ENCODE results near the gene KCTD1. TPM values are rescaled to one million over a fixed set of nuclear protein-coding genes. Genes with fewer than 3 reads are reported as not detected.

Gene KCTD1
- polyA plus RNA-seq, 1 of the 3 experiments (the other 2 are of a cell fraction): 12.8 TPM

DNA sequence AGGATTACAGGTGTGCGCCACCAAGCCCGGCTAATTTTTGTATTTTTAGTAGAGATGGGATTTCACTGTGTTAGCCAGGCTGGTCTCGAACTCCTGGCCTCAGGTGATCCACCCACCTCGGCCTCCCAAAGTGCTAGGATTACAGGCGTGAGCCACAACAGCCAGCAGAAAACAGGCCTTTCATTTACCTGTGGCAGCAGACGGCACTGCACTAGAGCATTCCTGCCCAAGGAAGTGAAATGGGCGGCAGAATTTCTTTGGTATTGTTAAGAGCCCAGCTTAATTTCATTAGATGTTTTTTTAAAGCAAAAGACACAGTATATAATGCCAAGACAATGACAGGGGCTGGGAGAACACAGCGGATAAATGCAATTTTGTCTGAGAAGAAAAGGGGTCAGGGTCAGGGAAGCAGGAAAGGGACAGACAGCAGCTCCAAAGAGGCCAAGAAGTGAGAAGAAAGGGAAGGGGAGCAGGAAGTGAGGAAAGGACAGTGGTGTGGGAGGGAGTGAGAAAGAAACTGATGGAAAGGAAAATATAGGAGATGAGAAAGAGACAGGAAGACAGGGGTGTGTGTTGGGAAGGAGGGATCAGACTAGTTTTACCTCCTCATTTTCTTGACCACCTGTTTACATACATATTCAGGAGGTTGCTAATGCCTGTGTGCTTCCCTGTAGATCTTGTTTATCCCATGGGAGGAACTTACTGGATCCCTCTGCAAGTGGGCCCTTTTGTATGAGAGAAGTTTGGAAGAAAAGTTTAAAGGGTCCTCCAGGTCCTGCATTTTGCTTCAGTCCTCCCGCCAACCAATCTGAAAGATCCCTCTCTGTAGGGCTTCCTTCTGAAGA is 32.5 kb downstream of the KCTD1 start:
- ChIA-PET POLR2A (no interaction called here), CTCF (interaction anchor here (1.5 kb wide), 1 partner anchor 12 kb away, joined by 3 read pairs; no protein-coding TSS in a partner anchor)
- Histone ChIP-seq H2AFZ (ENCODE audit: low read depth) (no peak overlapping the region), H3K79me2 (ENCODE audit: insufficient read depth) (peaks cover 21% of the 10 kb centered on the region; the same call in 1 of the 2 replicates), H4K20me1 (ENCODE audit: insufficient read depth) (no peaks in the 10 kb centered on the region), H3K9me3 (no peaks in the 10 kb centered on the region), H3K36me3 (replicated peaks in 1 of 2; ENCODE audit: control insufficient read depth in 1 of 2, insufficient read depth in 2 of 2, low read length in 1 of 2) (no peaks in the 10 kb centered on the region), H3K4me1 (ENCODE audit: control insufficient read depth in 1 of 2, insufficient read depth in 2 of 2, low read depth in 1 of 2, low read length in 1 of 2) (peaks cover 15 to 29% of the 10 kb centered on the region in 2 experiments; a peak in 3 of 4 replicates), H3K27ac (ENCODE audit: low read depth in 2 of 2, low read length in 1 of 2) (no peak overlapping the region), H3K4me3 (ENCODE audit: low read depth in 2 of 2, low read length in 1 of 2) (no peak overlapping the region), H3K4me2 (no peak overlapping the region), H3K27me3 (ENCODE audit: insufficient read depth) (no peaks in the 10 kb centered on the region), H3K9me2 (no peaks in the 10 kb centered on the region), H3F3A (replicated peaks; ENCODE audit: insufficient read depth) (peaks cover 12% of the 10 kb centered on the region), H3K9ac (no peak overlapping the region)
- no peak for TF ChIP-seq GATA2 (CRISPR knock-in tag; IDR thresholded peaks at IDR 0.05)
- TF ChIP-seq, protein P1, sequence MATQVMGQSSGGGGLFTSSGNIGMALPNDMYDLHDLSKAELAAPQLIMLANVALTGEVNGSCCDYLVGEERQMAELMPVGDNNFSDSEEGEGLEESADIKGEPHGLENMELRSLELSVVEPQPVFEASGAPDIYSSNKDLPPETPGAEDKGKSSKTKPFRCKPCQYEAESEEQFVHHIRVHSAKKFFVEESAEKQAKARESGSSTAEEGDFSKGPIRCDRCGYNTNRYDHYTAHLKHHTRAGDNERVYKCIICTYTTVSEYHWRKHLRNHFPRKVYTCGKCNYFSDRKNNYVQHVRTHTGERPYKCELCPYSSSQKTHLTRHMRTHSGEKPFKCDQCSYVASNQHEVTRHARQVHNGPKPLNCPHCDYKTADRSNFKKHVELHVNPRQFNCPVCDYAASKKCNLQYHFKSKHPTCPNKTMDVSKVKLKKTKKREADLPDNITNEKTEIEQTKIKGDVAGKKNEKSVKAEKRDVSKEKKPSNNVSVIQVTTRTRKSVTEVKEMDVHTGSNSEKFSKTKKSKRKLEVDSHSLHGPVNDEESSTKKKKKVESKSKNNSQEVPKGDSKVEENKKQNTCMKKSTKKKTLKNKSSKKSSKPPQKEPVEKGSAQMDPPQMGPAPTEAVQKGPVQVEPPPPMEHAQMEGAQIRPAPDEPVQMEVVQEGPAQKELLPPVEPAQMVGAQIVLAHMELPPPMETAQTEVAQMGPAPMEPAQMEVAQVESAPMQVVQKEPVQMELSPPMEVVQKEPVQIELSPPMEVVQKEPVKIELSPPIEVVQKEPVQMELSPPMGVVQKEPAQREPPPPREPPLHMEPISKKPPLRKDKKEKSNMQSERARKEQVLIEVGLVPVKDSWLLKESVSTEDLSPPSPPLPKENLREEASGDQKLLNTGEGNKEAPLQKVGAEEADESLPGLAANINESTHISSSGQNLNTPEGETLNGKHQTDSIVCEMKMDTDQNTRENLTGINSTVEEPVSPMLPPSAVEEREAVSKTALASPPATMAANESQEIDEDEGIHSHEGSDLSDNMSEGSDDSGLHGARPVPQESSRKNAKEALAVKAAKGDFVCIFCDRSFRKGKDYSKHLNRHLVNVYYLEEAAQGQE (IDR thresholded peaks at IDR 0.05; ENCODE audit: low read depth, low read length): no peak
- TF ChIP-seq GABPA (IDR thresholded peaks at IDR 0.05; ENCODE audit: low read depth): no peak
- TF ChIP-seq PBX3 (IDR thresholded peaks at IDR 0.05): no peak
- TF ChIP-seq RXRA (IDR thresholded peaks at IDR 0.05; ENCODE audit: borderline replicate concordance, low read depth): no peak
- TF ChIP-seq, protein P2, sequence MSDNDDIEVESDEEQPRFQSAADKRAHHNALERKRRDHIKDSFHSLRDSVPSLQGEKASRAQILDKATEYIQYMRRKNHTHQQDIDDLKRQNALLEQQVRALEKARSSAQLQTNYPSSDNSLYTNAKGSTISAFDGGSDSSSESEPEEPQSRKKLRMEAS (IDR thresholded peaks at IDR 0.05; ENCODE audit: low read depth): no peak
- TF ChIP-seq ZBTB33 (IDR thresholded peaks at IDR 0.05; ENCODE audit: borderline replicate concordance, low read depth): no peak
- no peak for TF ChIP-seq TCF12 (IDR thresholded peaks at IDR 0.05)
- TF ChIP-seq FOXM1 (IDR thresholded peaks at IDR 0.05; ENCODE audit: low read depth): no peak
- WGBS (ENCODE audit: low lambda C conversion rate): 95% methylated on average over 8 of the region's 9 CpGs
- DNase-seq: no peak
